ENCODE data around the gene ADSS1. TPM values are rescaled to one million over a fixed set of nuclear protein-coding genes. Genes with fewer than 3 reads are reported as not detected.
A peak's percentile ranks its signal among the peaks of the same experiment; 100 is the strongest.

ADSS1 gene
- total RNA-seq, 1 experiment from 2014 or later = 0.57 TPM

DNA sequence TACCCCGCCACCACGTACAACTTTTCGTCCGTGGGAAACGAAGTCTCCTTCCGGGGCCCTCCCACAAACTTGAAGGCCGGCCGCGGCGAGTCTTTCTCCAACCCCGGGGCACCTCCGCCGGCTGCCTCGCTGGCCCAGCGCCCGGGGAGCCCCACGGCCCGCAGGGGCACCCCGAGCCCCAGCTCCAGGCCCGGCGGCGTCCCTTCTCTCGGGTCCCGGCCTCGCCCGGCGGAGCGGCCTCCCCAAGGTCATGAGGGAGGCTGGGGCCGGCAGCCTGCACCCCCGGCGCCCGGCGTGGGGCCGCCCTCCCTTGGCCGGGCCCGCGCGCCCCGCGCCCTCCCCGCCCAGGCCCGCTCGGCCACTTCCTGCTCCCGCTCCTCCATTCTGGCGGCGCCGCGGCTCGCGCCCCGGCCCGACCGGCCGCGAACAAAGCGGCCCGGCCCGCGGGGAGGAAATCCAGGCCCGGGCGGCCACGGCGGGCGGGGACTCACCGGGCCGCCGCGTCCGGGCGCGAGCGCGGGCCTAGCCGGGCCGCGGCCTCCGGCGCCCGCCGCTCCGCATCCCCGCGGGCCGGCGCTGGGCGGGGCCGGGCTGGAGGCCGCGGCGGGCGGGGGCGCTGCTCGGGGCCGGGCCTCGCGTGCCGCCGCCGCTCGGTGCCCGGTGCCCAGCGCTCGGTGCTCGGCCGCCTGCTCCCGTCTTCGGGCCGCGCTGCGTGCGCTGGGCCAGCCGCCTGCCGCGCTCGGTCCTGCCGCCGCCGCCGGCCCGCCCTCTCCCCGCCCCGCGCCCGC, 71.2 kb downstream of the ADSS1 start, which contains the start of gene AKT1:
Gene AKT1 (minus strand): TSS at position 756 of the 788 bp plus-strand sequence. CDS start 3,105 bp downstream, outside the sequence.
- DNase-seq (ENCODE audit: low read depth) = peak; percentile 46

DNA sequence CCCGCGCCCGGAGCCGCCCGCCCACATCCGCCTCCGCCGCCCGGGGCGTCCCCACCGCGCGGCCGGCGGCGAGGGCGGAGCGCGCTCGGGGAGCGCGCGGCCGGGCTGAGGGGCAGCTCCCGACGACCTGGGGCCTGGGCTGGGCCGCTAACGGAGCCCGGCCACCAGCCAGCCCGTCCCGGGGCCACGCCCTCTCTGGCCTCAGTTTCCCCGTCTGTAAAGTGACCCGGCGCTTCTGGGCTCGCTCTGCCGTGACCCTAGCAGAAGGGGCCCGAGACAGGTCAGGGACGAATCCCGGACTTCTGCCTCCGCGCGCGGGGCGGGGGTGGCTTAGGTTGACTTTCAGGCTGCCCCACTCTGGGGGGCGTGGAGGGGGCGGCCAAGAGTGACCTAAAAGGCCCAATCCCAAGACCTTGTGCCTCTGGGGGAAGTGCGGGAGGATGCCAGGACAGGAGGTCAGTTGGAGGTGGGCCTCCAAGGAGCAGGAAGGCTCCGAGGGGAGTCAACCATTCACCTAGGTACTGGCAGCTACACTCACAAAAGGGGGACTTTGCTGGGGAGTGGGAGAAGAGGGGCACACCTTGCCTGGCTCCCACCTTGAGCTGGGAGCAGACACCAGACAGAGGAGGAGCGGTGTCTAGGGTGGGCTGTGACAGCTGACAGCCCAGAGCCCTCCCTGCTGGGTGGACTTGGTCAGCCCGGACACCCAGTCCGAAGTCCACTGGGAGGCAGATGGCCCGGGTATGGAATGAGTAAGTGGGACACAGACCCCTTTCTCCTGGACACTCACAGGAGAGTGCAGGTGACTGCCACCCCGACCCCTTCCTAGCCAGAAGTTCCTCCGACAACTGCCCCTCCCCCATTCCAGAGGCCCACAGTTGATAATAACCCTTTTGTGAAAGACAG, 72.0 kb downstream of the ADSS1 start:
- peak; percentile 79 for DNase-seq (ENCODE audit: low read depth)

DNA sequence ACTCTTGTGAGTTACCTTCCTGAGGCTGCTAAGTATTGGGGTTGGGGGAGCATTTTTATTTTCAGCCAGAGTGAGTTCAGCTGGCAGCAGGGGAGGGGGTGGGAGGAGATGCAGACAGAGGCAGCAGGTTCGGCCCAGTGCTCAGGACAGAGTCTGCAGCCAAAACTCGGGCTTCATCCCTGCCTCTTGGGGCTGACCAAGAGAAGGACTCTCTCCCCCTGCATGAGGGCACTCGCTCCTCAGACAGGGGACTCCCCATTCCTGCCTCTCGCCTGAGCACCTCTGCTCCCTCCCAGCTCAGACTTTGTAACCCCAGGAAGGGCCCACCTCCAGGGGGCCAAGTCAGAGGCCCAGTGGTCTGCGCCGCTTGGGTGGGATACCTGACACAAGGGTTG, 72.7 kb downstream of the ADSS1 start:
- DNase-seq (ENCODE audit: low read depth) = no peak

Other genes with a start within 250 kb of the ADSS1 start
- not detected in 2 replicates for gene C14orf180, start 144.5 kb upstream of the ADSS1 start, total RNA-seq (2014; rRNA removed; shearing (Covaris generic))
- gene TMEM179, start 119.5 kb upstream of the ADSS1 start, total RNA-seq (2014; rRNA removed; shearing (Covaris generic)) = 7.4 and 7.5 TPM in 2 replicates
- gene INF2, start 34.6 kb upstream of the ADSS1 start, total RNA-seq (2014; rRNA removed; shearing (Covaris generic)) = 40.6 and 48.9 TPM in 2 replicates
- gene SIVA1, start 28.9 kb downstream of the ADSS1 start, total RNA-seq (2014; rRNA removed; shearing (Covaris generic)) = 525 and 582 TPM in 2 replicates
- 125 and 141 TPM in 2 replicates for gene AKT1, start 71.5 kb downstream of the ADSS1 start, total RNA-seq (2014; rRNA removed; shearing (Covaris generic))
- 2.4 and 2.9 TPM in 2 replicates for gene ZBTB42, start 76.9 kb downstream of the ADSS1 start, total RNA-seq (2014; rRNA removed; shearing (Covaris generic))
- 13.5 and 16.7 TPM in 2 replicates for gene CEP170B, start 141.0 kb downstream of the ADSS1 start, total RNA-seq (2014; rRNA removed; shearing (Covaris generic))
- not detected in 2 replicates for gene PLD4, start 200.7 kb downstream of the ADSS1 start, total RNA-seq (2014; rRNA removed; shearing (Covaris generic))

Measured in Daoy (cell line).